Measurements from ENCODE around the gene GJD3. TPM values are rescaled to one million over a fixed set of nuclear protein-coding genes. Genes with fewer than 3 reads are reported as not detected.

GJD3 gene
- total and polyA plus RNA-seq, 2 donors (not counting 1 experiment from before 2014, with no cell fraction given) = not detected

DNA sequence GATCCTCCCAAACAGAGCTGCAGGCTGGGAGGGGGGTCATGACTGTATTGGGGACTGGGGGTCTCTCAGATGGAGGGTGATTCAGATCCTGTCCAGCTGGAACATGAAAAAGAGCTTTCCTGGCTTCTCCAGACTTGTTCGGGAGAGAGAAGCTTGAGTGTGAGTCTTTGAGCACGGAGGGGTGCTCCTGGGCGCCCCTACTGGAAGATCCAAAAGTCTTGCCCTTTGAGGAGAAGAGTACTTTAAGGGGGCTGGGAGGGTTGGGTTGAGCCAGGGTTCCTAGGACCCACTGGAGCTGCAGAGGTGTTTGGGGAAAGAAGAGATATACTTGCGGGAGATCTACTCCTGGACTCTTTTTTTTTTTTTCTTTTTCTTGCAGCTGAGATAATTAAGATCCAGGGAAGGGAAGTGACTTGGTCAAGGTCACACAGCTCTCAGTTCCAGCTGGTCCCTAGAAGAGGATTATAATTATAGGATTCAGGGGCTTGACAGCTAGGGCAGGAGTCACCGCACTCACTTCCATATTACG lies 47.1 kb downstream of the GJD3 start:
- ChIA-PET CTCF (interaction anchor here (0.5 to 30.5 kb wide), 15 partner anchors 8 to 1600 kb away, joined by 3 to 871 read pairs (median 4); partner anchors contain the start of genes GJD3 and RARA), POLR2A (interaction anchor here (0.6 to 1.3 kb wide), 8 partner anchors 8 to 218 kb away, joined by 3 to 10 read pairs (median 4); partner anchors contain the start of gene RARA)
- peak; percentile 74 for TF ChIP-seq CTCF (IDR thresholded peaks at IDR 0.05)
- no peak for TF ChIP-seq EZH2 (IDR thresholded peaks at IDR 0.05; ENCODE audit: borderline replicate concordance, insufficient read depth, low read depth, low read length, poor library complexity, severe bottlenecking)
- H3K27ac ChIP-seq (ENCODE audit: low read length in 2 of 2) = peak overlapping the region; percentile 42 to 96
- H2AFZ ChIP-seq (ENCODE audit: insufficient read depth, low read depth, low read length, poor library complexity, severe bottlenecking) = peak overlapping the region; percentile 63
- H3K4me3 ChIP-seq (ENCODE audit: control extremely low read depth in 1 of 5, extremely low read depth in 1 of 5, insufficient read depth in 1 of 5, low read depth in 2 of 5, low read length in 4 of 5) = peak overlapping the region; percentile 87 to 100 (median 93)
- Mint-ChIP-seq H3K27me3 (no peaks in the 10 kb centered on the region), H3K4me1 (peaks cover 77% of the 10 kb centered on the region), H3K4me3 (peak overlapping the region; percentile 97), H3K9me3 (ENCODE audit: insufficient read depth) (no peaks in the 10 kb centered on the region), H3K27ac (no peak overlapping the region)
- H3K9me3 ChIP-seq (ENCODE audit: control extremely low read depth in 1 of 3, control insufficient read depth in 2 of 3, insufficient read depth in 1 of 3, low read length in 2 of 3) = no peaks in the 10 kb centered on the region
- DNase-seq (peak; percentile 60), ATAC-seq (ENCODE audit: low read depth) (no peak)
- H3K79me2 ChIP-seq (ENCODE audit: control insufficient read depth, insufficient read depth, low read length) = peaks cover 58% of the 10 kb centered on the region
- 23% methylated on average over 3 of the region's 6 CpGs for WGBS (ENCODE audit: insufficient coverage)
- peaks cover 8% of the 10 kb centered on the region for H4K20me1 ChIP-seq (ENCODE audit: control insufficient read depth, insufficient read depth, low read length, poor library complexity, severe bottlenecking)
- peaks cover 58 to 78% of the 10 kb centered on the region in 2 donors for H3K4me1 ChIP-seq (ENCODE audit: control insufficient read depth in 2 of 2, insufficient read depth in 2 of 2, low read length in 2 of 2)
- H3K36me3 ChIP-seq (replicated peaks in 1 of 2; ENCODE audit: control extremely low read depth in 1 of 2, control insufficient read depth in 1 of 2, extremely low read depth in 1 of 2, insufficient read depth in 2 of 2, low read length in 1 of 2) = no peaks in the 10 kb centered on the region
- peak overlapping the region; percentile 92 for H3K9ac ChIP-seq (ENCODE audit: low read length)
- intact Hi-C loops (cut with micrococcal nuclease) = no loop called here
- no peaks in the 10 kb centered on the region for H3K27me3 ChIP-seq (replicated peaks in 1 of 4; ENCODE audit: control extremely low read depth in 1 of 4, control insufficient read depth in 3 of 4, insufficient read depth in 4 of 4, low read length in 3 of 4)
- H3K4me2 ChIP-seq (replicated peaks; ENCODE audit: low read depth, low read length, poor library complexity, severe bottlenecking) = peak overlapping the region; percentile 98

All from B cell (primary cell).